ENCODE data around the gene CLUH.

GRCh38 chr17:2736956-2737355 is 25.4 kb upstream of the CLUH start:
- TF ChIP-seq CTCF (IDR thresholded peaks at IDR 0.05): no peak
- no peak for TF ChIP-seq POLR2A (IDR thresholded peaks at IDR 0.05)
- TF ChIP-seq EP300 (IDR thresholded peaks at IDR 0.05): no peak
